ENCODE data around the gene ABHD2. TPM values are rescaled to one million over a fixed set of nuclear protein-coding genes. Genes with fewer than 3 reads are reported as not detected.

The ABHD2 gene
- total RNA-seq, 1 donor from 2014 or later: 202 TPM

DNA sequence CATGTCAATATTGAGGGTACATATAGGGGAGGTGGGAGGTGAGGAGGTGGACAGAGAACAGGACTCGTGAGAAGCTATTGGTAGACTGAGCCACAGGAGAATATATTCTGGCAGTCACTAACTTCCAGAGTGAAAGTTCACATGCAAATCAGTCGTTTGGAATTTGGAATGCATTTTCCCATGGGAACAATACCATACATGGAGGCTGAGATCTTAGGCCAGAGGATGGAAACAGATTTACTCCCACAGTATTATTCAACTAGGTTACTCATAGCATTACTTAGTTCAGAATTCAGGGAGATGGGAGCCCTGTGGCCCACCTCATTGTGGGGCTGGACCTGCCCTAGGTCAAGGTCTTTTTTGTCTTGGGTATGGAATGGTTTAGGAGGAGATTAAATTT, 36.4 kb upstream of the ABHD2 start:
- Histone ChIP-seq H3K36me3 (no peaks in the 10 kb centered on the region), H3K27ac (no peak overlapping the region), H3K4me1 (no peaks in the 10 kb centered on the region), H3K27me3 (ENCODE audit: low read depth) (no peaks in the 10 kb centered on the region), H3K9me3 (no peaks in the 10 kb centered on the region), H3K4me3 (no peak overlapping the region)
- DNase-seq (no peak), ATAC-seq (no peak)
- TF ChIP-seq, protein P1, sequence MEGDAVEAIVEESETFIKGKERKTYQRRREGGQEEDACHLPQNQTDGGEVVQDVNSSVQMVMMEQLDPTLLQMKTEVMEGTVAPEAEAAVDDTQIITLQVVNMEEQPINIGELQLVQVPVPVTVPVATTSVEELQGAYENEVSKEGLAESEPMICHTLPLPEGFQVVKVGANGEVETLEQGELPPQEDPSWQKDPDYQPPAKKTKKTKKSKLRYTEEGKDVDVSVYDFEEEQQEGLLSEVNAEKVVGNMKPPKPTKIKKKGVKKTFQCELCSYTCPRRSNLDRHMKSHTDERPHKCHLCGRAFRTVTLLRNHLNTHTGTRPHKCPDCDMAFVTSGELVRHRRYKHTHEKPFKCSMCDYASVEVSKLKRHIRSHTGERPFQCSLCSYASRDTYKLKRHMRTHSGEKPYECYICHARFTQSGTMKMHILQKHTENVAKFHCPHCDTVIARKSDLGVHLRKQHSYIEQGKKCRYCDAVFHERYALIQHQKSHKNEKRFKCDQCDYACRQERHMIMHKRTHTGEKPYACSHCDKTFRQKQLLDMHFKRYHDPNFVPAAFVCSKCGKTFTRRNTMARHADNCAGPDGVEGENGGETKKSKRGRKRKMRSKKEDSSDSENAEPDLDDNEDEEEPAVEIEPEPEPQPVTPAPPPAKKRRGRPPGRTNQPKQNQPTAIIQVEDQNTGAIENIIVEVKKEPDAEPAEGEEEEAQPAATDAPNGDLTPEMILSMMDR (IDR thresholded peaks at IDR 0.05): no peak
- intact Hi-C loops (cut with DNase I): loop anchor here (10.0 kb wide), 1 partner anchor 123 kb away; no protein-coding TSS in a partner anchor

DNA sequence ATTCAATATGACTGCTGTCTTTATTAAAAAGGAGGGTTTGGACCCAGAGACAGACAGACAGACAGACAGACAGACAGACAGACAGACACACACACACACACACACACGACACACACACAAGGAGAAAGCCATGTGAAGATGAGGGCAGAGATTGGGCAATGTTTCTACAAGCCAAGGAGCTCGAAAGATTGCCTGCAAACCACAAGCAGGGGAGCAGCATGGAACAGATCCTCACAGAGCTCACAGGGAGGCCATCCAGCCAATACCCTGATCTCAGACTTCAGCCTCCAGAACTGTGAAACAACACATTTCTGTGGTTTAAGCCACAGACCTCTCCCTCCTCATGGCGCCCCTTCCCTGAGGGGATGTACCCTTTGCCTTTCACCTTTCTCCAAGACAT, 35.8 kb upstream of the ABHD2 start:
- Histone ChIP-seq H3K36me3 (no peaks in the 10 kb centered on the region), H3K9me3 (no peaks in the 10 kb centered on the region), H3K4me3 (no peak overlapping the region), H3K27ac (no peak overlapping the region), H3K4me1 (peaks cover 2% of the 10 kb centered on the region), H3K27me3 (ENCODE audit: low read depth) (no peaks in the 10 kb centered on the region)
- DNase-seq (no peak), ATAC-seq (no peak)
- TF ChIP-seq, protein P1 (IDR thresholded peaks at IDR 0.05): no peak
- intact Hi-C loops (cut with DNase I): loop anchor here (10.0 kb wide), 1 partner anchor 122 kb away; no protein-coding TSS in a partner anchor

DNA sequence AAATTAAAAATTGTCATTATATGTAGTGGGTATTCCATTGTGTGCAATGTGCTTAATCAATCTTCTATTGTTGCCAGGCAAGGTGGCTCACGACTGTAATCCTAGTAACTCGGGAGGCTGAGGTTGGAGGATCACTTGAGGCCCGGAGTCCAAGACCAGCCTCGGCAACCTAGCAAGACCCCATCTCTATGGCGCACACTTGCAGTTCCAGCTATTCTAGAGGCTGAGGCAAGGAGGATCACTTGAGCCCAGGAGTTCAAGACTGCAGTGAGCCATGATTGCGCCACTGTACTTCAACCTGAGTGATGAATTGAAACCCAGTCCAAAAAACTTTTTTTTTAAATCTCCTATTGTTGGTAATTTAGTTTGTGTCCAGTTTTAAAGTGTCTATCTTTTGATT, 33.4 kb upstream of the ABHD2 start:
- no peaks in the 10 kb centered on the region for H3K36me3 ChIP-seq
- TF ChIP-seq, protein P1 (IDR thresholded peaks at IDR 0.05): no peak
- peaks cover 6% of the 10 kb centered on the region for H3K4me1 ChIP-seq
- intact Hi-C loops (cut with DNase I): loop anchor here (10.0 kb wide), 1 partner anchor 120 kb away; no protein-coding TSS in a partner anchor
- H3K27ac ChIP-seq: no peak overlapping the region
- no peak for DNase-seq
- no peak overlapping the region for H3K4me3 ChIP-seq
- no peak for ATAC-seq
- no peaks in the 10 kb centered on the region for H3K9me3 ChIP-seq
- no peaks in the 10 kb centered on the region for H3K27me3 ChIP-seq (ENCODE audit: low read depth)

DNA sequence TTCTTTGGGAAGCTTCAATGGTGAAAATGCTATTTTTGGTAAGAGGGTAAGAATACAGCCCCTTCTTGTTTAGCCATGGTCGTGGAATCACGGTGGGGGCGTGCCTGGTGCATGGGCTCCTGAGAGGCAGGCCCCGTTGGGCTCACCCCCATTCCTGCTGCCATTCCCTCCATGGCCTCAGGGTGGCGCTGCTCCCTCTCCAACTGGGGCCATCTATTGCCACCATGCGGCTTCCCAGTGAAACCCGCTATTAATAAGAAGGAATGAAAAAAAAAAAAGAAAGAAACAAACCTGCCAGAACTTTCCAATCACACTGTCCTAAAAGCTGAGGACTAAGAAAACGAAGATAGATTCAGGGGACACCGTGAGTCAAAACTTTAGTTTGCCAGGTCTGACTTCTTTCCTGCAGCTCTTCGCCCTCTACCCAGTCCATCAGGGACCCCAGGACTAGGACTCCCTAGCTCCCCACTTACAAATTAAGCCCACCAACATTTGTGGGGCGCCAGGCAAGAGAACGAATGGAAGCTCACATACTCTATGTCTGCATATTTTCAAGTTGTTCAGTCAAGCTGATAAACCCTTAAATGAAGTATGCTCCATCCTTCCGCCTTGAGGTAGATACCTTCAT, 30.6 kb upstream of the ABHD2 start:
- no peaks in the 10 kb centered on the region for H3K9me3 ChIP-seq
- ATAC-seq: peak; percentile 96 to 97
- no peaks in the 10 kb centered on the region for H3K27me3 ChIP-seq (ENCODE audit: low read depth)
- peak; percentile 88 for DNase-seq
- no peak overlapping the region for H3K4me3 ChIP-seq
- H3K27ac ChIP-seq: no peak overlapping the region
- H3K36me3 ChIP-seq: no peaks in the 10 kb centered on the region
- intact Hi-C loops (cut with DNase I): loop anchor here (10.0 kb wide), 1 partner anchor 117 kb away; no protein-coding TSS in a partner anchor
- TF ChIP-seq, protein P1 (IDR thresholded peaks at IDR 0.05): peak; percentile 98
- peaks cover 6% of the 10 kb centered on the region for H3K4me1 ChIP-seq

DNA sequence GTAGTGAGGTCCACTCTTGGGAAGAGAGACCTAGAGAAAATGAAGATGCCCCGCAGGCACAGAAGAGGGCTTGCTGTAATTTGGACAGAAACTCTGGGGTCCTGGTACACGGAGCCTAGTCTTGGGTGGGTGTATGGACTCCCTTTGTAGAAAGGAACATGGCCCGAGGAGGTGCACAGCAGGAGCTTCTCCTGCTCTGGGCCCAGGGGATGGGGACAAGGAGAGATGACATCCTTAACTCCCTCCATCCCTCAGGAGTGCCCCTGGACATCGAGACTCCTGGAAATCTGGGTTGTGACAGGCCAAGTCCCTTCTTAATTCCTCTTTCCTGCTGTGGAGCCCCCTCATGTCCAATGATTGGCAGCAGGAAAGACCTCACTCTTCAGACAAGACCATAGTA, 29.9 kb upstream of the ABHD2 start:
- peak in 1 of 2 donors; percentile 5 for ATAC-seq
- DNase-seq: no peak
- intact Hi-C loops (cut with DNase I): loop anchor here (10.0 kb wide), 1 partner anchor 116 kb away; no protein-coding TSS in a partner anchor
- no peak overlapping the region for H3K27ac ChIP-seq
- H3K36me3 ChIP-seq: no peaks in the 10 kb centered on the region
- H3K9me3 ChIP-seq: no peaks in the 10 kb centered on the region
- no peak overlapping the region for H3K4me3 ChIP-seq
- H3K4me1 ChIP-seq: peaks cover 6% of the 10 kb centered on the region
- H3K27me3 ChIP-seq (ENCODE audit: low read depth): no peaks in the 10 kb centered on the region
- TF ChIP-seq, protein P1 (IDR thresholded peaks at IDR 0.05): no peak
